Osteoblast (primary cell): ENCODE results near the gene TRMT2A. TPM values are rescaled to one million over a fixed set of nuclear protein-coding genes. Genes with fewer than 3 reads are reported as not detected.

ENCODE experiments used
- small RNA-seq: library from RNA; depleted of rRNA; stranded (forward); fragments of <200 nt; gene quantifications from one replicate; pipeline ENCODE3, GENCODE V24; 2012
- total RNA-seq: library from RNA; depleted of rRNA; stranded (reverse); fragments of >200 nt; gene quantifications from 2 replicates; pipeline ENCODE4 v1.2.3, GENCODE V29; 2012

Gene TRMT2A
- total RNA-seq, 1 donor: 43.8 TPM

Small RNAs within 50 kb of the gene (small RNA-seq; reads per million reads assigned to genes)
- gene MIR6816: not detected
- not detected for gene RF00017
- gene RF00599: not detected

Other genes with a start within 250 kb of the TRMT2A start
- gene COMT, start 175.5 kb downstream of the TRMT2A start, total RNA-seq: 220 and 288 TPM in 2 replicates
- 19.5 and 21.5 TPM in 2 replicates for gene TXNRD2, start 175.4 kb downstream of the TRMT2A start, total RNA-seq
- 19.7 and 27.1 TPM in 2 replicates for gene ARVCF, start 100.4 kb downstream of the TRMT2A start, total RNA-seq
- gene TANGO2, start 96.1 kb downstream of the TRMT2A start, total RNA-seq: 41.8 and 43.8 TPM in 2 replicates
- gene DGCR8, start 37.0 kb downstream of the TRMT2A start, total RNA-seq: 25.9 and 44.2 TPM in 2 replicates
- 78.4 and 85.8 TPM in 2 replicates for gene RANBP1, start 1.1 kb downstream of the TRMT2A start, total RNA-seq
- gene ZDHHC8, start 14.6 kb upstream of the TRMT2A start, total RNA-seq: 9.8 and 11.8 TPM in 2 replicates
- gene CCDC188, start 33.8 kb upstream of the TRMT2A start, total RNA-seq: 0.36 and 0.59 TPM in 2 replicates
- under 0.01 and 0.29 TPM in 2 replicates for gene RTN4R, start 151.1 kb upstream of the TRMT2A start, total RNA-seq
- 58.9 and 60.8 TPM in 2 replicates for gene DGCR6L, start 202.8 kb upstream of the TRMT2A start, total RNA-seq